NCI-H1105 treated with DMSO at 0.1 percent for 48 hours (cell line): Measurements from ENCODE around the gene SYS1.

Experiments
- DNase-seq: peaks from one replicate; lab custom pipeline; 2025; lab: John Stamatoyannopoulos, UW

The SYS1 gene

DNA sequence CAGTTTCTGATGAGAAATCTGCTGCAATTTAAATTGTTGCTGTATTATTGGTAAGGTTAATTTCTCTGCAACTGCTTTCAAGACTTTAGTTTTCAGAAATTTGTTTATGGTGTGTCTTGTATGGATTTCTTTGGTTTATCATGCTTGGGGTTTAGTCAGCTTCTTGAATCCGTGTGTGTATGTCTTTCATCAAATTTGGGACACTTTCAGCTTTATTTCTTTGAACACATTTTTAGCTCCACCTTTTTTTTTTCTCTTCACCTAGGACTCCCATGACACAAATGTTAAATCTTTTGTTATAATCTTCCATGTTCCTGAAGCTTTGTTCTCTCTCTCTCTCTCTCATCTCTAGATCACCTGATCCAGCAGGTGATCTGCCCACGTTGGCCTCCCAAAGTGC lies 28.6 kb downstream of the SYS1 start:
- no peak for DNase-seq

DNA sequence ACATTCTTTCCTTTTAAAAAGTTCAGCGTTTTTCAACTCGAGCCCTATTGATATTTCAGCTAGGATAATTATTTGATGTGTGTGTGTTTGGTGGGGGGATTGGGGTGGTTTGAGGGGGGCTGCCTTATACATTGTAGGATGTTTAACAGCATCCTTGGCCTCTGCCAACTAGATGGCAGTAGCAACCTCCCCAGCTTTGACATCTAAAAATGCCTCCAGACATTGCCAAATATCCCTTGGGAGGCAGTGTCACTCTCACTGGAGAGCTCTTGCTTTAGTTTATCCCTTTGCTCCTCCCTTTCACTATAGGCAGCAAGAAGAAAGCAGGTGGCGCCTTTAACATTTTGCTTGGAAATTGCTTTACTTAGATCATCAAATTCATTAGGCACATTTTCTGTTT lies 29.8 kb downstream of the SYS1 start:
- DNase-seq: no peak

DNA sequence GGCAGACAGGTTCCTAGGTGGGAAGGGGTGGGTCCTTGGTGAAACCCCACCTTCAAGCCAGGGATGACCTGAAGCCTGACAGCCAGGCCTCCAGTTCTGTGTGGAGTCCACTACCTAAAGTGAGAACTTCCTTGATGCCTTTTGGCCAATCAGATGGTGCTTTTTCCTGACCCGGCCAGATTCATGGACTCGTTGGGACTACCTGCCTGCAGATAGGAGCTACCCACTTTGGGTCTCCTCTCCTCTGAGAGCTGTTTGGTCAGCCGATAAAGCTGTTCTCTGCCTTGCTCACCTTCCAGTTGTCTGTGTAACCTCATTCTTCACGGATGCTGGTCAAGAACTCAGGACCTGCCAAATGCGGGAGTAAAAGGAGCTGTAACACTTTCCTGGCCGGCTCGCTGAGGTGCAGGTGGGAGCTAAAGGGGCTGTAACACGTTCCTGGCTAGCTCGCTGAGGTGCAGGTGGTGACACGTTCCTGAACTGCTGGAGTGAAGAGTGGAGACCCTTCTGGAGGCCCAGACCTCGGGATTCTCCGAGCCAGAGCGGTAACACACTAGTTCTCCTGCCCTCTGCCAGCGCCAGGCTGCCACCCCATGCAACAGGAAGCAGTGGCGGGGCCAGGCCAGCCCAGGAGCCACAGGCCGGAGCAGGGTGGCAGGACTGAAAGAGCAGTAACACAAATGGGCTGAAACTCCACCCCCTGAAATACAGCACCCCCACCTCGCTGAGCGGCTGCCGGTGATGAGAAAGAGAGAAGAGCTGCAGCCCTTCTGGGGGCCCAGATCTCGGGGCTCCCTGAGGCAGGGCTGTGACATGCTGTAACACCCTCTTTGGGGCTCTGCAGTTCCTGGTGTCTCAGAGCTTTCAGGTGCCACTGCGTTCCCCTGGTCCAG lies 31.5 kb downstream of the SYS1 start:
- no peak for DNase-seq

DNA sequence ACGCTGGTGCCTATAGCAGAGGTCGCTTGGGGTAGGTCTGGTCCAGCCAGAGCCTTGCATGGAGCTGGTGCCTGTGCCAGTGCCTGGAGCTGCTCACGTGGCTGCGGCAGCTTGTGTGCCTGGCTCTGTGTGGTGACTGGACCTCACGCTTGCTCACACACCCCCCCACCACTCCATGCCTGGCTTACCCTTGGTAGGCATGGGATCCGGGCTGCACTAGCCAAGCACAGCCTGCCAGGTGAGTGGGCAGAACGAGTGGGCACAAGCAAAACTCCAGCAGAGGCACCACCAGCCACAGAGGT lies 32.1 kb downstream of the SYS1 start:
- DNase-seq: no peak

DNA sequence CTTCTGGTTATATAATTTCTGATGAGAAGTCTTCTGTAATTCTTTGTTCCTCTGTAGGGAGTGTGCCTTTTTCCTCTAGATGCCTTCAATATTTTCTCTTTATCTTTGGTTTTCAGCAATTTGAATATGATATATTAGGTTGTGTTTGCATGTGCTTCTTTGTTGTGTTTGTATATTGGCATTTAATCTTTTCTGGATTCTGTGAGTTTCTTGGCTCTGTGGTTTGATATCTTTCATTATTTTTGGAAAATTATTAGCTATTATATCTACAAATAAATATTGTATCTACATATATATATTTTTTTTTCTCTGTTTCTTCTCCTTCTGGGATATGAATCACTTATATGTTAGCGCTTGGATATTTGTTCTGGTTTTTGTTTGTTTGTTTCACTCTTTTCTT lies 36.1 kb downstream of the SYS1 start:
- DNase-seq: no peak

DNA sequence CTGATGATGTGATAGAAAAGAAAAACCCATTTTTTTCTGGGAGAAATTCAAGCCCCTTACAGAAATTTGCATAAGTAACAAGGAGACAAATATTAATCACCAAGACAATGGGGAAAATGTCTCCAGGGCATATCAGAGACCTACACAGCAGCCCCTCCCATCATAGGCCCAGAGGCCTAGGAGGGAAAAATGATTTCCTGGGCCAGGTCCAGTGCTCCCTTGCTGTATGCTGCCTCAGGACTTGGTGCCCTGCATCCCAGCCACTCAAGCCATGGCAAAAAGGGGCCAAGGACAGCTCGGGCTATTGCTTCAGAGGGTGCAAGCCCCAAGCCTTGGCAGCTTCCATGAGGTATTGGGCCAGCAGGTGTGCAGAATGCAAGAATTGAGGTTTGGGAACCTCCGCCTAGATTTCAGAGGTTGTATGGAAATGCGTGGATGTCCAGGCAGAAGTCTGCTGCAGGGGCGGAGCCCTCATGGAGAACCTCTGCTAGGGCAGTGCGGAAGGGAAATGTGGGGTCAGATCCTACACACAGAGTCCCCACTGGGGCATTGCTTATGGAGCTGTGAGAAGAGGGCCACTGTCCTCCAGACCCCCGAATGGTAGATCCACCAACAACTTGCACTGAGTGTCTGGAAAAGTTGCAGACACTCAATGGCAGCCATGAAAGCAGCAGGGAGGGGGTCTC lies 37.5 kb downstream of the SYS1 start:
- DNase-seq: no peak

DNA sequence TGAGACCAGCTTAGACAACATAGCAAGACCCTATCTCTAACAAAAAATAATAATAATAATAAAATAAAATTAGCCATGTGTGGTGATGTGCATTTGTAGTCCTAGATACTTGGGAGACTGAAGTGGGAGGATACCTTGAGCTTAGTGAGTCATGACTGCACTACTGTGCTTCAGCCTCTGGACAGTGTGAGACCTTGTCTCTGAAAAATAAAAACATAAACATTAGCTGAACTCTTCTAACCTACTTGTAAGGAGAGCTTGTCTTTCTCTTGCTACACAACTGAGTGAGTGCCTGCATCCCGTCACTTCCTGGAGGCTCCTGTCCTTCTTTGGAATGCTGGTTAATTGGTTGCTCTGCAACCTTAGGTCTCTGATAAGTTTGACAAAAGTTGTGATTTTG lies 40.0 kb downstream of the SYS1 start:
- DNase-seq: no peak

DNA sequence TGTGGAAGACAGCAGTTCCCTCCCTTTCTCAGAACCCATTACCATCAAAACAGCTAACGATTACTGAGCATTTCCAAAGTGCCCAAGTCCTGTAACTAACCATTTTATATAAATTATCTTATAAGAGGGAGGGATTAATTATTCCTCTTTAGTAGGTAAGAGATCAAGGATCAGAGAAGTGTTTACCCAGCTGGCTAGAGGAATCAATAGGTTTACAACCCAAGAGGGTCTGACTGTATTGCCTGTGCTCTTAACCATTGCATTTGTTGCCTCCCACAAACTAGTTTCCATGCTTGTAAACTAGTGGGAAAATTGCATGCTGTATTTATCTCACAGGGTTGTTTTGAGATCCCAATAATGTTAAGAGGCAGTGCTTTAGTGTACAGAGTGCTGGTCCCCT lies 41.5 kb downstream of the SYS1 start:
- DNase-seq: peak; percentile 94

DNA sequence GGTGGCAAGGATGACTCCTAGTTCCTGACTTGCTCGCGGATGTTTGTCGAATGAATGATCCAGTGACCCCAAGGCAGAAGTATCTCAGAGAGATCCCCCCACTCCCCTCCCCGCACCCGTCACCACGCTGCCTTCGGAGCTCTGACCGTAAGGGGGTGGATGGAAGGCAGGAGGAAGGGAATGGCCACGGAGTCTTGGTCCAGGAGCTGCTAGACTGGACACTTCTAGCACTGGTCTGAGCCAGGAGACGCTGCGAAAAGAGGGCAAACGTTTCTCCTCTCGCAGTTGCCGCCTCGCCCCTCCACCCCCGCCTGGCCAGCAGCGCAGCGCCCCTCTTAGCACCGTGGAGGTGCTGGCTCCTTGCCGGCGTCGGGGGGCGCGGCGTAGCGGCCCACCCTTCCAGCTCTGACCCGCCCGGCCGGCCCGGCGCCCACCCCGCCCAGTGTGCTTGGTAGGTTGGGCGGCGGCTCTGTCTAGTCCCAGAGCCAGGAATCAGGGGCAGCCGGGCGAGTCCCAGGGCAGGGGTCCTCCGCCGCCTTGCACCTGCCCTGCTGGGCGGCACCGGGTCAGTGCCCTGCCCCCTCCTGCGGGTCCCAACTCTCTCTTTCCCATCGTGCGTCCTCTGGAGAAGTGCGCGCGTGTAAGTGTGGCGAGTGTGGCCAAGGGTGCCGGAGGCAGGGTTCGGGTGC lies 42.8 kb downstream of the SYS1 start:
- DNase-seq: no peak

DNA sequence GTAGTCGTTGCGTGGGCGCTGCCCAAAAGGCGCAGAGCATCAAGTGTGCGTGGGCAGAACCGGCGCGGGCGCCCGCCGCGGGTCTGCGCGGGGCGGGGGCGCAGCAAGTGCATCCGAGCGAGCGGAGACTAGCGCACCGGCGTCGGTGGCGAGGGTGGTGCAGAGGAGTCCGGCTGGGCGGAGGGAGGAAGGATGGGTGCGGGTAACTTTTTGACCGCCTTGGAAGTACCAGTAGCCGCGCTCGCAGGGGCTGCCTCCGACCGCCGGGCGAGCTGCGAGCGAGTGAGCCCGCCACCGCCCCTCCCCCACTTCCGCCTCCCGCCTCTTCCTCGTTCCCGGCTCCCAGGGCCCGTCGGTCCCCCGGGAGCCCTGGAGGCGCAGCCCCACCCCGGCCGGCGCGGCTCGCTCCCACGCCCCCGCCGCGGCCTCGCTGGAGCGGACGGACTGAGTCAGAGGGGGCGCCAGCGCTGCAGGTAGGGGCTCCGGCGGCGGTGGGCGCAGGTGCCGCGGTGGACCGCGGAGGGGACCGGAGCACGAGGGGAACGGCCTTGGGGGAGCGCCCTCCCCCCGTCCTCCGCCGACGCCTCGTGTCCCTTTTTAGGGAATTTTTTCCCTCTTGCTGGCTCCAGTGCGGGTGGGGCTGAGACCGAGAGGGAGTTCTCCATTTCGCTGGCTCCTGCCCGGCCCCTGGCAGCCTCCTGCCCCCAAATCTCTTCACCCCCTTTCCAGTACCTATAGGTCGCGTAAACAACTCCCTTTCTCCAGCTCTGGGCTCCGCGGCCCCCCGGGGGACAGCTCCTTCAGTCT lies 43.5 kb downstream of the SYS1 start:
- DNase-seq: peak; percentile 44

DNA sequence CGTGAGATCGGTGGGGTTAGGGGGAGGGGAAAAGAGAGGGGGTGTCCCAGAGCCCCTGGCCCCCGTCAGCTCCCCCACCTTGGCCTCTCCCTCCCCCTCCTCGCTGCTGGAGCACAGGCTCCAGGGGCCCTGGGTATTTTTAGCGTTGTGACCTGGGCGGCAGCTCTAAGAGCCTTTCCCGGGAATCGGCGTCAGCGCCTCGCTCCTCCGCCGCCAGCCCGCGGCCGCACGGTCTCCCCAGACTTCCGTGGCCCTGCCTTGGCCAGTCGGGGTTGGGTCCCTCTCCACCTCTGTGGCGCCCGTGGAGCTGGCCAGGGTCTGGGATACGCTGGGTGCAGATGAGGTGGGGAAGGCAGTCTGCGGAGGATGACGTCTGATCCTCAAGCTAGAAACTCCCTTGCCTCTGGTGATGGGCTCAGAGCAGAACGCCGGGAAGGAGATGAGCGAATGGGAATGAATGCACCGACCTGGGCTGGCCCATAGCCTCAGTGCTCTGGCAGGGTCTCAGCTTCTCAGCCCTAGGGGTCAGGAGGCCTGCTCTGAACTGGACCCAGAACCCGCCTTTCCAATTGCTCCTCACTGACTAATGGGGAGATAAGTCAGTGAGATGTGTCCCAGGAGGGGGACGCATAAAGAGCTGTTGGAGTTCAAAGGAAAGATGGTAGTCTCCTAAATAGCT lies 44.2 kb downstream of the SYS1 start:
- peak; percentile 29 for DNase-seq

DNA sequence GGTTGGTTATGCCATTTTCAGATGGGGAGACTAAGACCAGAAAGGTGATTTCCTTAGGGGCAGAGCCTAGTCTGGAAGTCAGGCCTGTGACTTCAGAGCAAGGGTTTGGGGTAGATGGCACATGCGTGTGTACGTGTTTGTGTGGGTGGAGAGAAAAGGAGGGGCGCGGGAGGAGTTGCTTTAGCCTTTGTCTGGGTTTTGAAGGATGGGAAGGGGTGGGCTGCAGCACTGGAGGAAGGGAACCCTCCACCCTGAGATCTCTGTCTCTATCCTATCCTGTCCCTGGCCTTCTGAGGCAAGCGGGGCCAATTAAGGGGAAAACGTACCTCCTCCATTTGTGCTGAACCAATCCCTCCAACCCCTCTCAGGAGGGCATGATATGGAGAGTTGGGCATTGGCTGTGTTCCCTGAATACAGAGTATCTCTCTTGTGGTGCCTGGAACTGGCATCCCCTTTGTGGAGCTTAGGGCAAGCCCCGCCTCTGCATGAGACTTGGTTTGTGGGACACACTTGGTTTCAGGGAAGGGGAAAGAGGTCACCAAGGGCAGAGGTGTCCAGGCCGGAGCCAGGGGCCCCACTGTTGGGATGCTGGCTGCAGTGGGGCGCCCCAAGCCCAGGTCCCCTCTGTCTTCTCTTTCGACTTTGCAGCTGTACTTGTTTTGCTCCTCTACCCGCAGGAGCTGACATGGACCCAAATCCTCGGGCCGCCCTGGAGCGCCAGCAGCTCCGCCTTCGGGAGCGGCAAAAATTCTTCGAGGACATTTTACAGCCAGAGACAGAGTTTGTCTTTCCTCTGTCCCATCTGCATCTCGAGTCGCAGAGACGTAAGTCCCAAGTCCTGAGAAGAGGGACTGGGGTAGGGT lies 45.1 kb downstream of the SYS1 start, which contains the start of gene DBNDD2:
Gene DBNDD2, plus strand, starts transcription at position 507 of the 863 bp plus-strand sequence. Its CDS starts 179 bp downstream, at position 686.
- no peak for DNase-seq

DNA sequence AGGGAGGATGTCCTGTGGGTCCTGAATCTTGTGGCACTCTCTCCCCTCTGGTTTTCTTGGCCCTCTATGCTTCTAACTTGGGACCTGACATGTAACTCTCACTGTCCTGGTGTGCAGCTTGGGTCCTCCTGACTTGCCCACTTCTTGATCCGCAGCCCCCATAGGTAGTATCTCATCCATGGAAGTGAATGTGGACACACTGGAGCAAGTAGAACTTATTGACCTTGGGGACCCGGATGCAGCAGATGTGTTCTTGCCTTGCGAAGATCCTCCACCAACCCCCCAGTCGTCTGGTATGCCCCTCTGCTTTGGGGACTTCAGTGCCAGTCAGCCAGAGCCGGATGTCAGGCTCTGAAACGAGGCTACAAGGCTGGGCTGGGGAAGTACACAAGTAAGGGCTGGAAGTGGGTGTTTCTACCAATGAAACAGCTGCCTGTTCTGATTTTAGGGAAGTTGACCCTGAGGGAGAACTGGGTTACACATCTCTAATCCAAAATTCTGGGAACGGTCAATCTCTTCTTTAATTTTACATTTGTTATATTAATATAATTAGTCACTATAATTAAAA lies 45.8 kb downstream of the SYS1 start:
- no peak for DNase-seq

DNA sequence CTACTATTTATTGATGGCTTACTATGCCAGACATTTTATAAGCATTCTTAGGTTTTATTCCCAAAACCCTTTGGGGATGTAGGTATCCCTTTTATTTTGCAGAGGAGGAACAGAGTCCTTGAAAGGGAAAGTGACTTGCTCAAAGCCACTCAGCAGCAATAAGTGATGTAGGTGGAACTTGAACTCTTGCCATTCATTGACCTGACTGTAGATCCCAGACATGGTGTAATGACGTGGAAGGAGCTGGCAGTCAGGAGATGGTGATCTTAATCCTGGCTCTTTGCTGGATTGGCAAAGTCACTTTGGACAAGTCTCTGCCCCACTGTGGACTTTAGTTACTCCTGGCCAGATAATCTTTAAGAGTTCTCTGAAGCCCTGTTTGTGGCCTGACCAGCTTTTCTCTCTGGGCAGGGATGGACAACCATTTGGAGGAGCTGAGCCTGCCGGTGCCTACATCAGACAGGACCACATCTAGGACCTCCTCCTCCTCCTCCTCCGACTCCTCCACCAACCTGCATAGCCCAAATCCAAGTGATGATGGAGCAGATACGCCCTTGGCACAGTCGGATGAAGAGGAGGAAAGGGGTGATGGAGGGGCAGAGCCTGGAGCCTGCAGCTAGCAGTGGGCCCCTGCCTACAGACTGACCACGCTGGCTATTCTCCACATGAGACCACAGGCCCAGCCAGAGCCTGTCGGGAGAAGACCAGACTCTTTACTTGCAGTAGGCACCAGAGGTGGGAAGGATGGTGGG lies 46.7 kb downstream of the SYS1 start:
- no peak for DNase-seq

DNA sequence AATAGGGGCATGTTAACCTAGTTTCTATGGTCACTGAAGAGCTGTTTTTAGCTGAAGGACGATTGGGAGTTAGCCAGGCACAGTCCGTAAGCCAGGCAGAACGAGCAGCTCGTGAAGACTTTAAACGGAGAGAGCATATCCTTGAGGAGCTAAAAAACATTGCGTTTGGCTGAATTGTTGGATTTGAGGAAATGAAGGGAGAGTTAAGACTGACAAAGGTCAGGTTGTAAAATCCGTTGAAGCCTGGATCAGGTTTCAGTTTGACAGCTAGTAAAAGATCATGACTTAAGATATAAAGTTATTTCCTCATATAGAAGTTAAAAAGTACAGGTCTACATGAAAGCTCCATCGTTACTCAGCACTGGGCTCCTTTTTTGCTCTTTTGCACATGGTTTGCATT lies 47.9 kb downstream of the SYS1 start:
- DNase-seq: no peak

DNA sequence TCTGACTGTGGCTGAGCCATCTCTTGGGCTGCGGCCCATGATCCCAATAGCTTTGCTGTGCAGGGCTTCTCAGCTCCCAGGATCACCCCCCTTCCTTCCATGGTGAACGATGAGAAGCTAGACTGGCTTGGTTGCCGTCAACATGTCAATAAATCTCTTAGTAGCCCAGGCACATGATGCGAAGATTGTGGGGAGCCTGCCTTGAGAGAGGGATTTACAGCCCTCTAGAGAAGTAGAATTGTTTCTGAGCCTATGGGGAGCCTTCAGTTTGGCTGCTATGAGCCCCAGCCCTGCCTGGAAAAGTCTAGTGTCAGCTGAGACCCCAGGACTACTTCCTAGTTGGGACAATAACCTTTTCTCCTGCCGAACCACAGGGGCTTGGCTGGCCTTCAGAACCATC lies 49.7 kb downstream of the SYS1 start:
- DNase-seq: no peak

DNA sequence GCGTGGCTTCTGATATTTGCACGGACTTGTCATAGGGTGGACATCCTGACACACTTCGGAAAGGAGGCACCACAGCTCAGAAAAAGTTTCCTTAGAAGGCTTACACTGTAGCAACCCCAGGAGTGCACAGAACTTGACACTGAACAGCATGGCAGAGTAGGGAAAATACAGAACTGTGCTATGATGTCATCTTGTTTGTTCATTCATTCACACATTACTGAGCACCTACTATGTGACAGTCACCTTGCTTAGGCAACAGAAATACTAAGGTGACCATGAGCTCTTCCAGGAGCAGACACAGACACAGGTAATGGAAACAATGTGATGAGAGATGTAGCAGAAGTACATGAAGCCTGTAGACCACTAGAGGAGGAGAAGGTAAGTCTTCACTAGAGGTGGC lies 50.5 kb downstream of the SYS1 start:
- DNase-seq: no peak

DNA sequence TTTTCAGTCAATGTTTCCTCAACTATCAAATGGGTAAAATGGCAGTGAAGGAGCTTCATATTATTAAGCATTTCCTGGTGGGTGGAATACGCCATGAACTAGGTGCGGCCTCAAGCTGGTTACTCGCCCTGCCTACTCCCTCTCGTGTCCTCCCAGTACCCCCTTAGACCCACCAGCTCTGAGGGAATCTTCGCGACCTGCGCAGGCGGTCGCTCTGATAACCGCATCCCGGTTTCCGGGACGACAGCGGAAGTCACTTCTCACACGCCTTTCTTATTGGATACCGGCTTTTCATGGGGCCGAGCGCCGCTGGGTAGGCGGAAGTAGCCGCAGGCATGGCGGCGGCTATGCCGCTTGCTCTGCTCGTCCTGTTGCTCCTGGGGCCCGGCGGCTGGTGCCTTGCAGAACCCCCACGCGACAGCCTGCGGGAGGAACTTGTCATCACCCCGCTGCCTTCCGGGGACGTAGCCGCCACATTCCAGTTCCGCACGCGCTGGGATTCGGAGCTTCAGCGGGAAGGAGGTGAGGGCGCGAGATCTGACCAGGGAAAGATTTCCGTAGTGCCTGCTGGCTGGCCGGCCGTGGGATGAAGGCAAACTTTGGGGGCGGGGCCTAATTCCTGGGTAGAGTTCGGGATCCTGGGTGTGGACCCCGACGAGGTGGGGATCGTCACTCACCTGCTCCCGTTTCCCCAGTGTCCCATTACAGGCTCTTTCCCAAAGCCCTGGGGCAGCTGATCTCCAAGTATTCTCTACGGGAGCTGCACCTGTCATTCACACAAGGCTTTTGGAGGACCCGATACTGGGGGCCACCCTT lies 53.1 kb downstream of the SYS1 start, which contains the start of gene PIGT:
Gene PIGT, plus strand, starts transcription at position 320 of the 816 bp plus-strand sequence. Its CDS starts 16 bp downstream, at position 336.
- peak; percentile 91 for DNase-seq
